CD4-positive, alpha-beta T cell (primary cell): ENCODE data around the gene GSTM1. TPM values are rescaled to one million over a fixed set of nuclear protein-coding genes. Genes with fewer than 3 reads are reported as not detected.

Experiments
- ATAC-seq: fragments of 200-7000 bp; cut with Tn5 transposase; one replicate; pipeline ENCODE4 v1.10.0; 2022; ENCODE audit warnings: mild to moderate bottlenecking; ENCODE audit not compliant: poor library complexity
- CTCF ChIA-PET: fragments of 350-600 bp; sonication (Branson Sonifier 250); formaldehyde crosslinking; loops from one replicate; lab custom pipeline; 2021; ENCODE audit warnings: antibody characterized with exemption, inconsistent platforms; lab: Charles Lee
- POLR2A ChIA-PET: fragments of 350-600 bp; sonication (Branson Sonifier 250); formaldehyde crosslinking; loops from one replicate; lab custom pipeline; 2021; ENCODE audit warnings: antibody characterized with exemption, inconsistent platforms; lab: Charles Lee
- DNase-seq, 14 experiments: peaks; one replicate each; pipeline ENCODE4 v3.0.0-alpha.2; 2013 to 2020; ENCODE audit warnings: mixed read lengths in 2 of 14
- H3K27ac ChIP-seq, 2 donors: one replicate each; pipeline versions ENCODE4 v1.5.1 to v1.7.0; 2013; ENCODE audit warnings: low read length in 2 of 2, low read depth in 1 of 2, mild to moderate bottlenecking in 1 of 2
- H3K27me3 ChIP-seq, 2 experiments: 1 replicate in 1 of 2; 2 replicates in 1 of 2; pipeline versions ENCODE4 v1.6.1 to v1.7.0; 2013; ENCODE audit warnings: low read length in 2 of 2, control low read depth in 1 of 2, mild to moderate bottlenecking in 1 of 2, moderate library complexity in 1 of 2; ENCODE audit not compliant: insufficient read depth in 2 of 2, control insufficient read depth in 1 of 2
- H3K36me3 ChIP-seq: one replicate; pipeline ENCODE4 v1.6.1; 2013; ENCODE audit warnings: low read length, control low read depth; ENCODE audit not compliant: insufficient read depth
- H3K4me1 ChIP-seq: one replicate; pipeline ENCODE4 v1.6.1; 2013; ENCODE audit warnings: low read length, control low read depth; ENCODE audit not compliant: insufficient read depth
- H3K4me3 ChIP-seq: one replicate; pipeline ENCODE4 v1.5.1; 2013; ENCODE audit warnings: mild to moderate bottlenecking, low read length, moderate library complexity
- H3K9me3 ChIP-seq, 2 experiments: 1 replicate in 1 of 2; 2 replicates in 1 of 2; pipeline versions ENCODE4 v1.6.1 to v1.7.0; 2013; ENCODE audit warnings: low read length in 2 of 2, mild to moderate bottlenecking in 2 of 2, control low read depth in 1 of 2, moderate library complexity in 1 of 2; ENCODE audit not compliant: control insufficient read depth in 1 of 2, insufficient read depth in 1 of 2
- H3K27ac Mint-ChIP-seq: one replicate; pipeline ENCODE4 v1.8.0; 2020; ENCODE audit warnings: mixed read lengths
- H3K27me3 Mint-ChIP-seq: one replicate; pipeline ENCODE4 v1.8.0; 2021; ENCODE audit warnings: mixed read lengths
- H3K36me3 Mint-ChIP-seq: one replicate; pipeline ENCODE4 v1.8.0; 2021; ENCODE audit warnings: low read depth, mixed read lengths
- H3K4me1 Mint-ChIP-seq: one replicate; pipeline ENCODE4 v1.8.0; 2021; ENCODE audit warnings: low read depth, mixed read lengths
- H3K4me3 Mint-ChIP-seq: one replicate; pipeline ENCODE4 v1.8.0; 2020; ENCODE audit warnings: mild to moderate bottlenecking, mixed read lengths
- H3K9me3 Mint-ChIP-seq: one replicate; pipeline ENCODE4 v1.8.0; 2020; ENCODE audit warnings: mixed read lengths
- intact Hi-C, 2 experiments: fragments of 100-400 bp; cut with DNase I in 1 of 2; cut with micrococcal nuclease in 1 of 2; formaldehyde crosslinking; loops; one replicate each; pipeline versions ENCODE4 v1.15.1 to v1.9.0; 2023 to 2025; cut with DNase I, micrococcal nuclease
- total RNA-seq, 174 experiments: library from RNA in 2 of 174; stranded (reverse) in 2 of 174; gene quantifications; one replicate each; pipeline ENCODE4 v1.2.3 and lab custom pipeline; 2021 to 2026
- TF ChIP-seq, protein P1 (sequence below): fragments of 200-600 bp; IDR thresholded peaks from one replicate; pipeline ENCODE4 v1.8.0; 2022; ENCODE audit warnings: antibody characterized with exemption, mild to moderate bottlenecking

GSTM1 gene
- total RNA-seq, 2 experiments from 2014 or later: 31.9 to 36.2 TPM

DNA sequence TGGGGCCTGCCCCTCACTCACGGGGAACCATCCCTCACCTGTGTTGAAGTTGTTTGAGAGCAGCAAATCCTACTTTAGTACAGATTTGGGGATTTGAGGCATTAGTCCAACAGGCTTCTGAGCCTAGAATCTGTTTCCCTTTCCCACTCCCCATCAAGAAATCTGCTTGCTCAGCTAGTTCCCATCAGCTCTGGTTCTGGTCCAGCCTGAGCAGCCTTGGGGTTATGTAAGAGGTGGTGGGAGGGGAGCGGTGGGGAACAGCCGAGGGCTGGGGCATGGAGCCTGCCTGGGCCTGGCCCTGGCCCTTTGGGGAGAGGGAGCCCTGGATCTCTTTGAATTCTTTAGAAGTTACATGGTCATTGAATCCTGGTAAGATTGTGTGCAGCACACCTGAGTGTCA is 28.5 kb downstream of the GSTM1 start:
- H3K4me1 ChIP-seq: no peaks in the 10 kb centered on the region
- ChIA-PET CTCF (no interaction called here), POLR2A (no interaction called here)
- H3K9me3 ChIP-seq: no peaks in the 10 kb centered on the region
- peak in 1 of 14 experiments; percentile 4 for DNase-seq
- intact Hi-C loops: no loop called here
- H3K36me3 ChIP-seq: no peaks in the 10 kb centered on the region
- no peak for ATAC-seq
- no peak overlapping the region for H3K27ac ChIP-seq
- H3K27me3 ChIP-seq: peaks cover 0 to 5% of the 10 kb centered on the region in 2 experiments
- peaks cover 17% of the 10 kb centered on the region for H3K27me3 Mint-ChIP-seq
- no peak overlapping the region for H3K4me3 ChIP-seq
- no peaks in the 10 kb centered on the region for H3K4me1 Mint-ChIP-seq
- H3K27ac Mint-ChIP-seq: no peak overlapping the region
- H3K9me3 Mint-ChIP-seq: no peaks in the 10 kb centered on the region
- TF ChIP-seq, protein P1, sequence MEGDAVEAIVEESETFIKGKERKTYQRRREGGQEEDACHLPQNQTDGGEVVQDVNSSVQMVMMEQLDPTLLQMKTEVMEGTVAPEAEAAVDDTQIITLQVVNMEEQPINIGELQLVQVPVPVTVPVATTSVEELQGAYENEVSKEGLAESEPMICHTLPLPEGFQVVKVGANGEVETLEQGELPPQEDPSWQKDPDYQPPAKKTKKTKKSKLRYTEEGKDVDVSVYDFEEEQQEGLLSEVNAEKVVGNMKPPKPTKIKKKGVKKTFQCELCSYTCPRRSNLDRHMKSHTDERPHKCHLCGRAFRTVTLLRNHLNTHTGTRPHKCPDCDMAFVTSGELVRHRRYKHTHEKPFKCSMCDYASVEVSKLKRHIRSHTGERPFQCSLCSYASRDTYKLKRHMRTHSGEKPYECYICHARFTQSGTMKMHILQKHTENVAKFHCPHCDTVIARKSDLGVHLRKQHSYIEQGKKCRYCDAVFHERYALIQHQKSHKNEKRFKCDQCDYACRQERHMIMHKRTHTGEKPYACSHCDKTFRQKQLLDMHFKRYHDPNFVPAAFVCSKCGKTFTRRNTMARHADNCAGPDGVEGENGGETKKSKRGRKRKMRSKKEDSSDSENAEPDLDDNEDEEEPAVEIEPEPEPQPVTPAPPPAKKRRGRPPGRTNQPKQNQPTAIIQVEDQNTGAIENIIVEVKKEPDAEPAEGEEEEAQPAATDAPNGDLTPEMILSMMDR: no peak
- H3K4me3 Mint-ChIP-seq: no peak overlapping the region
- H3K36me3 Mint-ChIP-seq: no peaks in the 10 kb centered on the region

GRCh38 chr1:109716570-109717090 is 29.0 kb downstream of the GSTM1 start:
- Mint-ChIP-seq H3K9me3 (no peaks in the 10 kb centered on the region), H3K36me3 (no peaks in the 10 kb centered on the region), H3K27ac (no peak overlapping the region), H3K27me3 (peaks cover 17% of the 10 kb centered on the region), H3K4me3 (no peak overlapping the region), H3K4me1 (no peaks in the 10 kb centered on the region)
- no peaks in the 10 kb centered on the region for H3K4me1 ChIP-seq
- no peak overlapping the region for H3K4me3 ChIP-seq
- no peaks in the 10 kb centered on the region for H3K9me3 ChIP-seq
- H3K36me3 ChIP-seq: no peaks in the 10 kb centered on the region
- ChIA-PET POLR2A (no interaction called here), CTCF (no interaction called here)
- intact Hi-C loops: no loop called here
- ATAC-seq (no peak), DNase-seq (no peak)
- H3K27me3 ChIP-seq: peaks cover 0 to 5% of the 10 kb centered on the region in 2 experiments
- TF ChIP-seq, protein P1: no peak
- no peak overlapping the region for H3K27ac ChIP-seq

- no peak overlapping the region for H3K27ac Mint-ChIP-seq
- ChIA-PET POLR2A (no interaction called here), CTCF (no interaction called here)
- Histone ChIP-seq H3K27me3 (no peaks in the 10 kb centered on the region), H3K27ac (no peak overlapping the region), H3K4me3 (no peak overlapping the region), H3K36me3 (no peaks in the 10 kb centered on the region), H3K4me1 (no peaks in the 10 kb centered on the region), H3K9me3 (no peaks in the 10 kb centered on the region)
- DNase-seq (no peak), ATAC-seq (no peak)
- intact Hi-C loops: no loop called here
- H3K36me3 Mint-ChIP-seq: no peaks in the 10 kb centered on the region
- H3K4me1 Mint-ChIP-seq: no peaks in the 10 kb centered on the region
- H3K4me3 Mint-ChIP-seq: no peak overlapping the region
- H3K9me3 Mint-ChIP-seq: no peaks in the 10 kb centered on the region
- H3K27me3 Mint-ChIP-seq: peaks cover 17% of the 10 kb centered on the region
- TF ChIP-seq, protein P1: no peak
Measured at GRCh38 chr1:109717729-109718128, 30.1 kb downstream of the GSTM1 start.
